ENCODE data around the gene FNDC3A. TPM values are rescaled to one million over a fixed set of nuclear protein-coding genes. Genes with fewer than 3 reads are reported as not detected.
"Not testable (repeated sequence)": the region's sequence is repeated elsewhere in the genome, so short reads cannot be mapped to it uniquely, and the experiment has no call there.

The FNDC3A gene
- total and polyA plus RNA-seq, 4 donors = 17.6 to 87.6 (median 34.5) TPM

GRCh38 chr13:49134305-49134704 lies 158.6 kb downstream of the FNDC3A start:
- TF ChIP-seq, protein P1, sequence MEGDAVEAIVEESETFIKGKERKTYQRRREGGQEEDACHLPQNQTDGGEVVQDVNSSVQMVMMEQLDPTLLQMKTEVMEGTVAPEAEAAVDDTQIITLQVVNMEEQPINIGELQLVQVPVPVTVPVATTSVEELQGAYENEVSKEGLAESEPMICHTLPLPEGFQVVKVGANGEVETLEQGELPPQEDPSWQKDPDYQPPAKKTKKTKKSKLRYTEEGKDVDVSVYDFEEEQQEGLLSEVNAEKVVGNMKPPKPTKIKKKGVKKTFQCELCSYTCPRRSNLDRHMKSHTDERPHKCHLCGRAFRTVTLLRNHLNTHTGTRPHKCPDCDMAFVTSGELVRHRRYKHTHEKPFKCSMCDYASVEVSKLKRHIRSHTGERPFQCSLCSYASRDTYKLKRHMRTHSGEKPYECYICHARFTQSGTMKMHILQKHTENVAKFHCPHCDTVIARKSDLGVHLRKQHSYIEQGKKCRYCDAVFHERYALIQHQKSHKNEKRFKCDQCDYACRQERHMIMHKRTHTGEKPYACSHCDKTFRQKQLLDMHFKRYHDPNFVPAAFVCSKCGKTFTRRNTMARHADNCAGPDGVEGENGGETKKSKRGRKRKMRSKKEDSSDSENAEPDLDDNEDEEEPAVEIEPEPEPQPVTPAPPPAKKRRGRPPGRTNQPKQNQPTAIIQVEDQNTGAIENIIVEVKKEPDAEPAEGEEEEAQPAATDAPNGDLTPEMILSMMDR (IDR thresholded peaks at IDR 0.05; ENCODE audit: control extremely low read depth, extremely low read depth) = no peak
- Histone ChIP-seq H3K4me1 (ENCODE audit: control insufficient read depth in 5 of 5, insufficient read depth in 5 of 5, low read length in 5 of 5) (peaks cover 0 to 6% (median 0%) of the 10 kb centered on the region in 5 donors), H3K27me3 (ENCODE audit: control insufficient read depth in 3 of 3, insufficient read depth in 3 of 3, low read length in 2 of 3) (no peaks in the 10 kb centered on the region), H3K36me3 (ENCODE audit: control insufficient read depth in 4 of 4, insufficient read depth in 4 of 4, low read length in 4 of 4) (peaks cover 13 to 31% (median 26%) of the 10 kb centered on the region in 4 donors), H3K9me3 (ENCODE audit: control insufficient read depth in 4 of 4, insufficient read depth in 3 of 4, low read length in 3 of 4) (no peaks in the 10 kb centered on the region), H3K9ac (ENCODE audit: insufficient read depth in 1 of 2, low read length in 2 of 2) (no peak overlapping the region), H3K4me3 (no peak overlapping the region), H3K27ac (ENCODE audit: low read depth in 1 of 2, low read length in 1 of 2) (no peak overlapping the region)
- WGBS, 2 donors = 96 to 97% methylated on average over 3 of the region's 3 CpGs
- DNase-seq (no peak), ATAC-seq (ENCODE audit: insufficient read depth, low FRiP score) (no peak)

DNA sequence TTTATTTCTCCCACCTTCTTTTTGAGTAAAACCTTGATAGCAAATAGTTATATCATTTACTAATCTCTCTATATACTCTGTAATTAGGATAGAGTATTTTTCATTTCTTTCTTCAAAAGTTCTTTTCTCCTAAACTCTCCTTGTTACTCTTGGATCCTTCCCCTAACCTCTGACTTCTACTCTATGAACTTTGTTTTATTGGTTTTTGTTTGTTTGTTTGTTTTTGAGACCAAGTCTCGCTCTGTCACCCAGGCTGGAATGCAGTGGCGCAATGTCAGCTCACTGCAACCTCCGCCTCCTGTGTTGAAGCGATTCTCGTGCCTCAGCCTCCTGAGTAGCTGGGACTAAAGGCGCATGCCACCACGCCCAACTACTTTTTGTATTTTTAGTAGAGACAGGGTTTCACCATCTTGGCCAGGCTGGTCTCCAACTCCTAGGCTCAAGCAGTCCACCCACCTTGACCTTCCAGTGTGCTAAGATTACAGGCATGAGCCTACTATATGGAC lies 161.5 kb downstream of the FNDC3A start:
- H3K4me1 ChIP-seq (ENCODE audit: control insufficient read depth in 5 of 5, insufficient read depth in 5 of 5, low read length in 5 of 5); ATAC-seq (ENCODE audit: insufficient read depth, low FRiP score); DNase-seq; H3K9me3 ChIP-seq (ENCODE audit: control insufficient read depth in 4 of 4, insufficient read depth in 3 of 4, low read length in 3 of 4); H3K27me3 ChIP-seq (ENCODE audit: control insufficient read depth in 3 of 3, insufficient read depth in 3 of 3, low read length in 2 of 3); H3K27ac ChIP-seq (ENCODE audit: low read depth in 1 of 2, low read length in 1 of 2); H3K4me3 ChIP-seq; H3K9ac ChIP-seq (ENCODE audit: insufficient read depth in 1 of 2, low read length in 2 of 2): not testable (repeated sequence)
- 97 to 98% methylated on average over 7 of the region's 7 CpGs for WGBS, 2 donors
- peaks cover 8 to 31% (median 29%) of the 10 kb centered on the region in 4 donors for H3K36me3 ChIP-seq (ENCODE audit: control insufficient read depth in 4 of 4, insufficient read depth in 4 of 4, low read length in 4 of 4)

DNA sequence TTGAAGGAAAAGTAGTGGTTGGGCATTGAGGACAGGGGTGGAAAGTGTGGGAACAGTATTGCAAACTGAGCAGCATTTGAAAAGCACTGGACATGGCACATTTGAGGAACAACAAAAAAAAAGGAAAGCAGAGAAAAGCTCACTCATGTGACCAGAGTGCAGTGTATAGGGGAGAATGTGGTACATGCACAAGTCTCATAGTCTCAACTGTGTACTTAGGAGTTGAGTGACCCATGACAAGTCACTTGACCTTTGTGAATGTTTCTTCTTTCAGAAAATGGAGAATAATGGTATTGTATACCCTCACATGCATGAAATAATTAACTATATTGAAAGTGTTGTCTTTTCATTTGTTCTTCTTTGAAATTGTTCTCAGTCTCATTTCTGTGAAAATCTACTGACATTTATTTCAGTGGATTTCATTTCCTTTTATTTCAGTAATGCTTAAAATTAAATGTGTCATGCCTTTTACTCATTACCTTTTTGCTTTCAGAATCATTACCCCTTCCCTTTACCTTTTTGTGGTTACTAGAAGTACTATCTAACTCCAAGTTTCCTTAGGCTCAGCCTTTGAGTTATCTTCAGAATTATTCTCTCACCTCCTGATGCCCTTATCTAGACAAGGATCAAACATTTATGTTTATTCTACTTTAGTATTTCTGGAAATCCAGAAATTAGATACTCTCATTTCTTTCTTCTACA lies 165.3 kb downstream of the FNDC3A start:
- Histone ChIP-seq H3K27me3 (ENCODE audit: control insufficient read depth in 3 of 3, insufficient read depth in 3 of 3, low read length in 2 of 3) (no peaks in the 10 kb centered on the region), H3K27ac (ENCODE audit: low read depth in 1 of 2, low read length in 1 of 2) (no peak overlapping the region), H3K9ac (ENCODE audit: insufficient read depth in 1 of 2, low read length in 2 of 2) (no peak overlapping the region), H3K4me1 (ENCODE audit: control insufficient read depth in 5 of 5, insufficient read depth in 5 of 5, low read length in 5 of 5) (no peaks in the 10 kb centered on the region), H3K9me3 (ENCODE audit: control insufficient read depth in 4 of 4, insufficient read depth in 3 of 4, low read length in 3 of 4) (no peaks in the 10 kb centered on the region), H3K36me3 (ENCODE audit: control insufficient read depth in 4 of 4, insufficient read depth in 4 of 4, low read length in 4 of 4) (peaks cover 6 to 37% (median 23%) of the 10 kb centered on the region in 4 donors), H3K4me3 (no peak overlapping the region)
- TF ChIP-seq, protein P1 (IDR thresholded peaks at IDR 0.05; ENCODE audit: control extremely low read depth, extremely low read depth) = no peak
- no peak for DNase-seq
- no peak for ATAC-seq (ENCODE audit: insufficient read depth, low FRiP score)

GRCh38 chr13:49146950-49147355 lies 171.2 kb downstream of the FNDC3A start:
- H3K9ac ChIP-seq (ENCODE audit: insufficient read depth in 1 of 2, low read length in 2 of 2) = no peak overlapping the region
- TF ChIP-seq, protein P1 (IDR thresholded peaks at IDR 0.05; ENCODE audit: control extremely low read depth, extremely low read depth) = no peak
- H3K9me3 ChIP-seq (ENCODE audit: control insufficient read depth in 4 of 4, insufficient read depth in 3 of 4, low read length in 3 of 4) = peaks cover 0 to 10% (median under 1%) of the 10 kb centered on the region in 4 donors
- H3K27me3 ChIP-seq (ENCODE audit: control insufficient read depth in 3 of 3, insufficient read depth in 3 of 3, low read length in 2 of 3) = no peaks in the 10 kb centered on the region
- peaks cover 7 to 62% (median 26%) of the 10 kb centered on the region in 4 donors for H3K36me3 ChIP-seq (ENCODE audit: control insufficient read depth in 4 of 4, insufficient read depth in 4 of 4, low read length in 4 of 4)
- WGBS, 2 donors = 25 to 27% methylated on average over 2 of the region's 2 CpGs
- H3K4me1 ChIP-seq (ENCODE audit: control insufficient read depth in 5 of 5, insufficient read depth in 5 of 5, low read length in 5 of 5) = no peaks in the 10 kb centered on the region
- ATAC-seq (ENCODE audit: insufficient read depth, low FRiP score) (no peak), DNase-seq (peak in 1 of 3 donors; percentile 14)
- H3K4me3 ChIP-seq = no peak overlapping the region
- H3K27ac ChIP-seq (ENCODE audit: low read depth in 1 of 2, low read length in 1 of 2) = peak overlapping the region in 1 of 2 donors; percentile 6

Measured in lung (tissue), 12 donors.